GM12892 (cell line): ENCODE results near the gene PACSIN1.

Experiments used
- POLR2A ChIP-seq: IDR thresholded peaks from 2 replicates; pipeline ENCODE4 v1.6.1; 2011; ENCODE audit warnings: low read depth, low read length, control low read depth
- POLR2AphosphoS5 ChIP-seq: IDR thresholded peaks from 2 replicates; pipeline ENCODE4 v1.6.1; 2011; ENCODE audit warnings: low read depth, low read length, control low read depth
- TAF1 ChIP-seq: IDR thresholded peaks from 2 replicates; pipeline ENCODE4 v1.6.1; 2011; ENCODE audit warnings: low read depth, mild to moderate bottlenecking, control low read depth, low read length, borderline replicate concordance

- TF ChIP-seq TAF1 = no peak
- TF ChIP-seq POLR2A = no peak
- TF ChIP-seq POLR2AphosphoS5 = no peak
These were observed 20.3 kb downstream of the PACSIN1 start for GRCh38 chr6:34486106-34486740.
